SK-N-SH (cell line): Measurements from ENCODE around the gene STH. TPM values are rescaled to one million over a fixed set of nuclear protein-coding genes. Genes with fewer than 3 reads are reported as not detected.

Experiments
- CTCF ChIA-PET: fragments of 300-600, 350-600 bp; formaldehyde crosslinking; extraction: SDS; loops from one replicate; lab custom pipeline; 2021; lab: Yijun Ruan, JAX
- POLR2A ChIA-PET: fragments of 350-600 bp; sonication (Branson Sonifier 250); formaldehyde crosslinking; extraction: SDS; loops from one replicate; lab custom pipeline; 2020; ENCODE audit warnings: antibody characterized with exemption, inconsistent platforms; lab: Yijun Ruan, JAX
- DNase-seq: peaks from one replicate; pipeline ENCODE4 v3.0.0; 2012
- H2AFZ ChIP-seq: fragments of 200-600 bp; sonication (generic); 2 replicates; pipeline ENCODE4 v1.8.1; 2016; ENCODE audit warnings: antibody characterized with exemption, mild to moderate bottlenecking, low read depth
- H3F3A ChIP-seq: fragments of 200-600 bp; sonication (generic); replicated peaks from 2 replicates; pipeline ENCODE3; 2016; ENCODE audit warnings: antibody characterized with exemption, mild to moderate bottlenecking; ENCODE audit not compliant: insufficient read depth
- H3K27ac ChIP-seq, 2 experiments: fragments of 200-500 bp in 1 of 2; fragments of 200-600 bp in 1 of 2; sonication (Bioruptor generic) in 1 of 2; sonication (generic), shearing (Covaris generic) in 1 of 2; 2 replicates each; pipeline versions ENCODE4 v1.5.1 to v1.6.1; 2014 to 2016; ENCODE audit warnings: low read depth in 2 of 2, inconsistent platforms in 1 of 2, low read length in 1 of 2, mild to moderate bottlenecking in 1 of 2, mixed read lengths in 1 of 2
- H3K27me3 ChIP-seq: fragments of 200-600 bp; sonication (generic), shearing (Covaris generic); 2 replicates; pipeline ENCODE4 v1.6.1; 2016; ENCODE audit warnings: mixed run types; ENCODE audit not compliant: insufficient read depth
- H3K36me3 ChIP-seq, 2 experiments: fragments of 200-500 bp in 1 of 2; fragments of 200-600 bp in 1 of 2; sonication (Bioruptor generic) in 1 of 2; sonication (generic) in 1 of 2; replicated peaks in 1 of 2; 2 replicates each; pipeline versions ENCODE3 to v1.5.1; 2014 to 2016; ENCODE audit warnings: low read length in 1 of 2, mild to moderate bottlenecking in 1 of 2; ENCODE audit not compliant: insufficient read depth in 2 of 2, control insufficient read depth in 1 of 2
- H3K4me1 ChIP-seq, 2 experiments: fragments of 200-500 bp in 1 of 2; fragments of 200-600 bp in 1 of 2; sonication (Bioruptor generic) in 1 of 2; sonication (generic), shearing (Covaris generic) in 1 of 2; 2 replicates each; pipeline versions ENCODE4 v1.5.1 to v1.6.1; 2014 to 2016; ENCODE audit warnings: low read depth in 1 of 2, low read length in 1 of 2, mixed run types in 1 of 2; ENCODE audit not compliant: insufficient read depth in 2 of 2, control insufficient read depth in 1 of 2
- H3K4me2 ChIP-seq: fragments of 200-600 bp; sonication (generic), shearing (Covaris generic); 2 replicates; pipeline ENCODE4 v1.6.1; 2017; ENCODE audit warnings: mixed run types
- H3K4me3 ChIP-seq, 2 experiments: fragments of 200-500 bp in 1 of 2; fragments of 200-600 bp in 1 of 2; sonication (Bioruptor generic) in 1 of 2; sonication (generic), shearing (Covaris generic) in 1 of 2; 2 replicates each; pipeline versions ENCODE4 v1.5.1 to v1.8.1; 2014 to 2016; ENCODE audit warnings: low read depth in 2 of 2, inconsistent platforms in 1 of 2, low read length in 1 of 2, mild to moderate bottlenecking in 1 of 2, mixed read lengths in 1 of 2, moderate library complexity in 1 of 2
- H3K79me2 ChIP-seq: fragments of 200-600 bp; sonication (generic); 2 replicates; pipeline ENCODE4 v1.8.1; 2017; ENCODE audit warnings: mild to moderate bottlenecking; ENCODE audit not compliant: insufficient read depth
- H3K9ac ChIP-seq: fragments of 200-600 bp; sonication (generic); 2 replicates; pipeline ENCODE4 v1.6.1; 2017; ENCODE audit warnings: mixed run types
- H3K9me2 ChIP-seq: fragments of 200-600 bp; sonication (generic); 2 replicates; pipeline ENCODE4 v1.6.1; 2017; ENCODE audit warnings: mixed run types
- H3K9me3 ChIP-seq: fragments of 200-600 bp; sonication (generic); 2 replicates; pipeline ENCODE4 v1.6.1; 2017; ENCODE audit warnings: mixed run types, mild to moderate bottlenecking, moderate library complexity
- H4K20me1 ChIP-seq: fragments of 200-600 bp; sonication (generic); 2 replicates; pipeline ENCODE4 v1.6.1; 2017; ENCODE audit warnings: mild to moderate bottlenecking, mixed run types; ENCODE audit not compliant: insufficient read depth
- ELF1 ChIP-seq: IDR thresholded peaks from 2 replicates; pipeline ENCODE4 v1.4.0; 2012
- EP300 ChIP-seq, 2 experiments: IDR thresholded peaks; 2 replicates each; pipeline versions ENCODE4 v1.4.0 to v1.6.1; 2012; ENCODE audit warnings: borderline replicate concordance in 1 of 2, low read depth in 1 of 2, low read length in 1 of 2
- MEF2A ChIP-seq: IDR thresholded peaks from 2 replicates; pipeline ENCODE4 v1.4.0; 2012; ENCODE audit warnings: low read depth, borderline replicate concordance
- NFIC ChIP-seq: IDR thresholded peaks from 2 replicates; pipeline ENCODE4 v1.4.0; 2012; ENCODE audit warnings: borderline replicate concordance
- NRF1 ChIP-seq: IDR thresholded peaks from 2 replicates; pipeline ENCODE4 v1.6.1; 2012; ENCODE audit warnings: low read depth, mild to moderate bottlenecking, low read length
- POLR2AphosphoS5 ChIP-seq: IDR thresholded peaks from 2 replicates; pipeline ENCODE4 v1.6.1; 2012; ENCODE audit warnings: low read depth, low read length
- RAD21 ChIP-seq: IDR thresholded peaks from 2 replicates; pipeline ENCODE4 v1.6.1; 2012; ENCODE audit warnings: mild to moderate bottlenecking, low read length
- RCOR1 ChIP-seq: fragments of 150-350 bp; IDR thresholded peaks from 2 replicates; pipeline ENCODE4 v1.6.1; 2017; ENCODE audit warnings: antibody characterized with exemption, low read length
- RFX5 ChIP-seq: IDR thresholded peaks from 2 replicates; pipeline ENCODE4 v1.6.1; 2012; ENCODE audit warnings: mild to moderate bottlenecking, improper control_type of control experiment, low read length
- RXRA ChIP-seq: IDR thresholded peaks from 2 replicates; pipeline ENCODE4 v1.4.0; 2012; ENCODE audit warnings: low read depth, mild to moderate bottlenecking, borderline replicate concordance
- SIN3A ChIP-seq: IDR thresholded peaks from 2 replicates; pipeline ENCODE4 v1.6.1; 2012; ENCODE audit warnings: low read depth, mild to moderate bottlenecking, low read length, moderate library complexity, borderline replicate concordance
- SMC3 ChIP-seq: IDR thresholded peaks from 2 replicates; pipeline ENCODE4 v1.6.1; 2012; ENCODE audit warnings: low read depth, low read length, improper control_type of control experiment
- USF2 ChIP-seq: fragments of 150-350 bp; IDR thresholded peaks from 2 replicates; pipeline ENCODE4 v1.6.1; 2017; ENCODE audit warnings: antibody characterized with exemption, low read length, low read depth, borderline replicate concordance
- WGBS: methylation state at CpG from one replicate; pipeline ENCODE4 v1.1.6; 2017; ENCODE audit warnings: low lambda C conversion rate; 5-methylcytosine and 5-hydroxymethylcytosine counted together
- polyA plus RNA-seq, 3 experiments: library from polyadenylated mRNA; depleted of rRNA; stranded (reverse); fragments of >200 nt; gene quantifications; 2 replicates each; pipeline ENCODE4 v1.2.3, GENCODE V29; 2012
- TF ChIP-seq, protein P1 (sequence below): IDR thresholded peaks from 2 replicates; pipeline ENCODE4 v1.4.0; 2012; ENCODE audit warnings: low read depth
- TF ChIP-seq, protein P2 (sequence below): IDR thresholded peaks from 2 replicates; pipeline ENCODE4 v1.4.0; 2012; ENCODE audit warnings: low read depth, borderline replicate concordance

STH gene
- polyA plus RNA-seq, 1 of the 3 experiments (the other 2 are of a cell fraction) = not detected

DNA sequence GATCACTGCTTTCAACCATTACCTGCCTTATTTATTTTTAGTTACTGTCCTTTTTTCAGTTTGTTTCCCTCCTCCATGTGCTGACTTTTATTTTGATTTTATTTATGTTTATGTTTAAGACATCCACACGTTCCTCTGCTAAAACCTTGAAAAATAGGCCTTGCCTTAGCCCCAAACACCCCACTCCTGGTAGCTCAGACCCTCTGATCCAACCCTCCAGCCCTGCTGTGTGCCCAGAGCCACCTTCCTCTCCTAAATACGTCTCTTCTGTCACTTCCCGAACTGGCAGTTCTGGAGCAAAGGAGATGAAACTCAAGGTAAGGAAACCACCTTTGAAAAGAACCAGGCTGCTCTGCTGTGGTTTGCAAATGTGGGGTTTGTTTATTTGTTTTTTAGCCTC, 9.3 kb upstream of the STH start:
- H2AFZ ChIP-seq = no peak overlapping the region
- TF ChIP-seq RCOR1 (no peak), EP300 (IDR thresholded peaks at IDR 0.05; ENCODE audit: borderline replicate concordance in 1 of 2, low read depth in 1 of 2, low read length in 1 of 2) (no peak), MEF2A (no peak), USF2 (no peak), SIN3A (no peak), POLR2AphosphoS5 (no peak), NRF1 (no peak), SMC3 (no peak), RFX5 (no peak), ELF1 (no peak)
- H4K20me1 ChIP-seq = no peaks in the 10 kb centered on the region
- H3K27me3 ChIP-seq = no peaks in the 10 kb centered on the region
- ChIA-PET POLR2A (no interaction called here), CTCF (interaction anchor here (0.9 to 5.0 kb wide), 4 partner anchors 12 to 55 kb away, joined by 3 to 37 read pairs (median 4); no protein-coding TSS in a partner anchor)
- H3K9me2 ChIP-seq = no peaks in the 10 kb centered on the region
- no peak for DNase-seq
- peaks cover 0 to 5% of the 10 kb centered on the region in 2 experiments; a peak in 1 of 4 replicates for H3K4me1 ChIP-seq
- no peak overlapping the region for H3K27ac ChIP-seq
- no peaks in the 10 kb centered on the region for H3K79me2 ChIP-seq
- H3K9me3 ChIP-seq = no peaks in the 10 kb centered on the region
- H3F3A ChIP-seq = no peaks in the 10 kb centered on the region
- no peak overlapping the region for H3K4me3 ChIP-seq
- WGBS = 55% methylated on average over 3 of the region's 3 CpGs
- H3K4me2 ChIP-seq = no peak overlapping the region
- H3K36me3 ChIP-seq = no peaks in the 10 kb centered on the region
- no peak overlapping the region for H3K9ac ChIP-seq

GRCh38 chr17:45990886-45991285, 8.2 kb upstream of the STH start:
- WGBS = 87% methylated on average over 6 of the region's 6 CpGs
- no peak for DNase-seq
- Histone ChIP-seq H3F3A (no peaks in the 10 kb centered on the region), H3K9me2 (no peaks in the 10 kb centered on the region), H3K27ac (no peak overlapping the region), H3K36me3 (no peaks in the 10 kb centered on the region), H3K4me1 (peaks cover 0 to 5% of the 10 kb centered on the region in 2 experiments; a peak in 1 of 4 replicates), H3K4me3 (no peak overlapping the region), H3K27me3 (no peaks in the 10 kb centered on the region), H3K79me2 (no peaks in the 10 kb centered on the region), H4K20me1 (no peaks in the 10 kb centered on the region), H3K9me3 (no peaks in the 10 kb centered on the region), H3K9ac (no peak overlapping the region), H3K4me2 (no peak overlapping the region), H2AFZ (no peak overlapping the region)
- POLR2A ChIA-PET = no interaction called here
- TF ChIP-seq, protein P1, sequence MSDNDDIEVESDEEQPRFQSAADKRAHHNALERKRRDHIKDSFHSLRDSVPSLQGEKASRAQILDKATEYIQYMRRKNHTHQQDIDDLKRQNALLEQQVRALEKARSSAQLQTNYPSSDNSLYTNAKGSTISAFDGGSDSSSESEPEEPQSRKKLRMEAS = no peak
- TF ChIP-seq USF2 = no peak
- no peak for TF ChIP-seq NRF1
- TF ChIP-seq, protein P2, sequence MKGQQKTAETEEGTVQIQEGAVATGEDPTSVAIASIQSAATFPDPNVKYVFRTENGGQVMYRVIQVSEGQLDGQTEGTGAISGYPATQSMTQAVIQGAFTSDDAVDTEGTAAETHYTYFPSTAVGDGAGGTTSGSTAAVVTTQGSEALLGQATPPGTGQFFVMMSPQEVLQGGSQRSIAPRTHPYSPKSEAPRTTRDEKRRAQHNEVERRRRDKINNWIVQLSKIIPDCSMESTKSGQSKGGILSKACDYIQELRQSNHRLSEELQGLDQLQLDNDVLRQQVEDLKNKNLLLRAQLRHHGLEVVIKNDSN = no peak
- no peak for TF ChIP-seq NFIC
- no peak for TF ChIP-seq RXRA
- TF ChIP-seq RAD21 = peak; percentile 19
- CTCF ChIA-PET = interaction anchor here (0.6 to 5.0 kb wide), 7 partner anchors 11 to 220 kb away, joined by 3 to 37 read pairs (median 3); no protein-coding TSS in a partner anchor
